Right lobe of liver (tissue), 6 donors: ENCODE results near the gene DRD2. TPM values are rescaled to one million over a fixed set of nuclear protein-coding genes. Genes with fewer than 3 reads are reported as not detected.

ENCODE experiments used
- ATAC-seq, 4 donors: fragments of 200-7000 bp; cut with Tn5 transposase; one replicate each; pipeline ENCODE4 v1.9.1; 2020; ENCODE audit warnings: mild to moderate bottlenecking in 4 of 4, moderate library complexity in 4 of 4
- DNase-seq, 3 donors: peaks; one replicate each; pipeline ENCODE4 v3.0.0-alpha.2; 2020
- H3K27ac ChIP-seq, 3 donors: fragments of 200-600 bp; one replicate each; pipeline ENCODE4 v1.8.0; 2022
- H3K27me3 ChIP-seq, 2 donors: fragments of 200-600 bp; one replicate each; pipeline ENCODE4 v1.8.0; 2022
- H3K36me3 ChIP-seq, 4 donors: fragments of 200-600 bp; sonication (generic) in 1 of 4; one replicate each; pipeline versions ENCODE4 v1.5.1 to v1.8.0; 2017 to 2022; ENCODE audit warnings: control low read depth in 1 of 4
- H3K4me1 ChIP-seq, 4 donors: fragments of 200-600 bp; sonication (generic) in 1 of 4; one replicate each; pipeline versions ENCODE4 v1.5.1 to v1.8.0; 2017 to 2022; ENCODE audit warnings: control low read depth in 1 of 4
- H3K4me3 ChIP-seq, 3 donors: fragments of 200-600 bp; one replicate each; pipeline ENCODE4 v1.8.0; 2022
- H3K9me3 ChIP-seq, 4 donors: fragments of 200-600 bp; sonication (generic) in 1 of 4; one replicate each; pipeline versions ENCODE4 v1.5.1 to v1.8.0; 2017 to 2022; ENCODE audit warnings: control low read depth in 1 of 4
- POLR2A ChIP-seq: fragments of 450-650 bp; IDR thresholded peaks from one replicate; pipeline ENCODE4 v1.6.1; 2017; ENCODE audit warnings: antibody characterized with exemption, mild to moderate bottlenecking
- WGBS: methylation state at CpG from one replicate; pipeline ENCODE4 v1.1.6; 2018; ENCODE audit warnings: low coverage, low lambda C conversion rate; ENCODE audit not compliant: insufficient coverage; ENCODE audit errors: missing lambda C conversion rate; 5-methylcytosine and 5-hydroxymethylcytosine counted together
- intact Hi-C, 2 donors: fragments of 100-400 bp; cut with DNase I; formaldehyde crosslinking; loops; one replicate each; pipeline versions ENCODE4 v1.11.2 to v1.14.1; 2022
- total RNA-seq, 6 experiments: library from RNA; depleted of rRNA in 2 of 6; stranded (reverse); fragments of >200 nt in 2 of 6; fragmentation: NEBNext Ultra II Directional in 3 of 6; extraction: Animal tissue kit (Norgen Biotek cat#: 25700) in 3 of 6; gene quantifications; one replicate each; pipeline versions ENCODE4 v1.1.0 to v1.2.4, GENCODE V29; 2016 to 2023
- TF ChIP-seq, protein P1 (sequence below), 4 donors: fragments of 200-600 bp in 3 of 4; fragments of 450-650 bp in 1 of 4; IDR thresholded peaks; one replicate each; pipeline versions ENCODE4 v1.5.1 to v1.8.0; 2016 to 2022; ENCODE audit warnings: antibody characterized with exemption in 4 of 4, mild to moderate bottlenecking in 2 of 4
- donor health status: DM: no; HTN: yes; CAD: no.
- donor health status: DM: no; HTN: no; CAD: no.
- donor health status: DM: no; HTN: no; CAD: no.
- donor health status: DM: no; HTN: yes; CAD: no.
- donor health status: DM: no; HTN: yes; CAD: no.

The DRD2 gene
- total RNA-seq, 6 experiments from 2014 or later: 0.13 TPM; not detected in 5

DNA sequence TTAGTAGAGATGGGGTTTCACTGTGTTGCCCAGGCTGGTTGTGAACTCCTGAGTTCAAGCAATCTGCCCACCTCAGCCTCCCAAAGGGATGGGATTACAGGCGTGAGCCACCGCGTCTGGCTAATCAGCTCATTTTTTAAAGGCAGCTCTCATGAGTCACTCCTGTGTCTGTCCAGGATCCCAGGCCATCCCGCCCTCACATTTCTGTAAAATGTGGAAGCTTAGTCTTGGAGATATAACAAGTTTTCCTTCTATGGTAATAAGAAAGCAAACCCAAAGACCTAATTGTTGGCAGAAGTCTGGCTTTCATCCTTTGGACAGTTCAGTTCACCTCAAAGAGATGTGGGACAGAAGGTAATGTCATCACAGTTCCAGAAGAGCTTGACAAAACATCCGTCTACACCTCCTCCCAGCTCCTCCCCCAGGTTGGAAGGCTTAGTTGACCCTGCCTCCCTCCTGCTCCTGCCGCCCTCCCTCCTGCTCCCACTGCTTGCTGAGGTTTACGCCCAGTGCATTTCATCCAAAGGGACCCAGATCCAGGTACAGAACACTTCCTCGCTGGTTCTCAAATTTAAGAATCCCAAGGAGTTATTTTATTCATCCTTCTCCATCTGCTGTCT lies 6.4 kb downstream of the DRD2 start:
- TF ChIP-seq, protein P1, sequence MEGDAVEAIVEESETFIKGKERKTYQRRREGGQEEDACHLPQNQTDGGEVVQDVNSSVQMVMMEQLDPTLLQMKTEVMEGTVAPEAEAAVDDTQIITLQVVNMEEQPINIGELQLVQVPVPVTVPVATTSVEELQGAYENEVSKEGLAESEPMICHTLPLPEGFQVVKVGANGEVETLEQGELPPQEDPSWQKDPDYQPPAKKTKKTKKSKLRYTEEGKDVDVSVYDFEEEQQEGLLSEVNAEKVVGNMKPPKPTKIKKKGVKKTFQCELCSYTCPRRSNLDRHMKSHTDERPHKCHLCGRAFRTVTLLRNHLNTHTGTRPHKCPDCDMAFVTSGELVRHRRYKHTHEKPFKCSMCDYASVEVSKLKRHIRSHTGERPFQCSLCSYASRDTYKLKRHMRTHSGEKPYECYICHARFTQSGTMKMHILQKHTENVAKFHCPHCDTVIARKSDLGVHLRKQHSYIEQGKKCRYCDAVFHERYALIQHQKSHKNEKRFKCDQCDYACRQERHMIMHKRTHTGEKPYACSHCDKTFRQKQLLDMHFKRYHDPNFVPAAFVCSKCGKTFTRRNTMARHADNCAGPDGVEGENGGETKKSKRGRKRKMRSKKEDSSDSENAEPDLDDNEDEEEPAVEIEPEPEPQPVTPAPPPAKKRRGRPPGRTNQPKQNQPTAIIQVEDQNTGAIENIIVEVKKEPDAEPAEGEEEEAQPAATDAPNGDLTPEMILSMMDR (IDR thresholded peaks at IDR 0.05): no peak
- no peak for TF ChIP-seq POLR2A
- Histone ChIP-seq H3K9me3 (no peaks in the 10 kb centered on the region), H3K27ac (no peak overlapping the region), H3K4me3 (no peak overlapping the region), H3K36me3 (no peaks in the 10 kb centered on the region), H3K27me3 (peaks cover 0 to 4% of the 10 kb centered on the region in 2 donors), H3K4me1 (no peaks in the 10 kb centered on the region)
- DNase-seq (no peak), ATAC-seq (no peak)
- intact Hi-C loops: no loop called here
- 59% methylated on average over 7 of the region's 8 CpGs for WGBS

DNA sequence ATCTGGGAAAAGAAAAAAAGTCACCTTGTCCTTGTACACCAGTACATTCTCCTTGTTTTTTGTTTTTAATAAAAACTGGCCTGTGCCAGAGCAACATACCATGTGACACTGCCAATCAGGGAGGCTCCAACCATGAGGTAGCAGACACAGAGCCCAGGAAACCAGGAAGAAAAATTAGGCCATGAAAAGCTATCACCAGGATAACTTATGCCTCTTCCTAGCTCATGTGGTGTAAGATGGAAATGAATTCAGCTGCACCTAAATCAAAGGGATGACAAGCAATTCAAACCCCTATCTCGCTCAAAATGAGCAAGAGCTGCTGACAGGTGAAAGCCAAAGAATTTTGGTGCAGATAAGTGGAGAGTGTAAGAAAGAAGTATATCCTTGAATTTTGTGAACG lies 7.7 kb downstream of the DRD2 start:
- H3K9me3 ChIP-seq: no peaks in the 10 kb centered on the region
- H3K27me3 ChIP-seq: no peaks in the 10 kb centered on the region
- no peaks in the 10 kb centered on the region for H3K4me1 ChIP-seq
- TF ChIP-seq, protein P1 (IDR thresholded peaks at IDR 0.05): no peak
- TF ChIP-seq POLR2A: no peak
- H3K36me3 ChIP-seq: no peaks in the 10 kb centered on the region
- WGBS: 29% methylated on average over 2 of the region's 2 CpGs
- no peak overlapping the region for H3K27ac ChIP-seq
- intact Hi-C loops: no loop called here
- DNase-seq (no peak), ATAC-seq (no peak)
- no peak overlapping the region for H3K4me3 ChIP-seq

DNA sequence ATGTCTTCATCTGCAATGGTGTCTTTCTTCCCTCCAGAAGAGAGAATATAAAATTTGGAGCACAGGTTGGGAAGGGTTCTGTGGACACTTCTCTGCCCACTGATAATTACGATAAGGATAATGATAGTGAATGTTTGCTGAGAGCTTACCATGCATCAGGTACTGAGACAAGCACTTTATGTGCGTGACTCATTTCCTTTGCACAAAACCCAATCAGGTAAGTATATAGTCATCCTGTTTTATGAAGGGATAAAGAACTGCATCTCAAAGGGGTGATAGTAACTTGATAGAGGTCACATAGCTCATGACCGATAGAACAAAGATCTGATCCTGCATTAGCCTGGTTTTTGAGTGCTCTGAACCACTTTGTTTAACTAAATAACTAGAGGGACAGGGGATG lies 9.4 kb downstream of the DRD2 start:
- DNase-seq: no peak
- ATAC-seq: no peak
- 81% methylated on average over 2 of the region's 3 CpGs for WGBS
- Histone ChIP-seq H3K27ac (no peak overlapping the region), H3K4me1 (no peaks in the 10 kb centered on the region), H3K36me3 (no peaks in the 10 kb centered on the region), H3K9me3 (no peaks in the 10 kb centered on the region), H3K27me3 (no peaks in the 10 kb centered on the region), H3K4me3 (no peak overlapping the region)
- intact Hi-C loops: no loop called here
- TF ChIP-seq, protein P1 (IDR thresholded peaks at IDR 0.05): no peak
- TF ChIP-seq POLR2A: no peak

DNA sequence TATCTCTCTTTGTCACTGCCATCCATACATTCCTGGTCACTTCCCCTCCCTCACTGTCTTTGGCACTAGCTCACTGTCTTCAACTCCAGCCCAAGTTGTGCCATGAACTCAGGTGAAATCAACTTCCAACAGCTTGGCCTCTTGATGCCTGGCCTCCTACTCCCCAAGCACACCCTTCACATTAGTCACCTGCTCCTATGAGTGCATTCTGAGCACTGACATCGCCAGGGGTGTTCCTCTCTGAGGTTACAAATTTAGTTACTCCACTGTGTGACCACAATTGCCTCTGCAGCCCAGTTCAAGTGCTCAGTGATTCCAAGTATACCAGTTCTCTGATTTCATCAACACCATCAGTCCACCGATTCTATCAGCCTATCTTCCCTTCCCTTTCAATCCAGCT lies 10.8 kb downstream of the DRD2 start:
- Histone ChIP-seq H3K4me1 (no peaks in the 10 kb centered on the region), H3K27ac (no peak overlapping the region), H3K9me3 (no peaks in the 10 kb centered on the region), H3K4me3 (no peak overlapping the region), H3K27me3 (no peaks in the 10 kb centered on the region), H3K36me3 (no peaks in the 10 kb centered on the region)
- intact Hi-C loops: no loop called here
- no peak for TF ChIP-seq POLR2A
- TF ChIP-seq, protein P1 (IDR thresholded peaks at IDR 0.05): no peak
- DNase-seq (no peak), ATAC-seq (no peak)
- 23% methylated on average over 2 of the region's 2 CpGs for WGBS

DNA sequence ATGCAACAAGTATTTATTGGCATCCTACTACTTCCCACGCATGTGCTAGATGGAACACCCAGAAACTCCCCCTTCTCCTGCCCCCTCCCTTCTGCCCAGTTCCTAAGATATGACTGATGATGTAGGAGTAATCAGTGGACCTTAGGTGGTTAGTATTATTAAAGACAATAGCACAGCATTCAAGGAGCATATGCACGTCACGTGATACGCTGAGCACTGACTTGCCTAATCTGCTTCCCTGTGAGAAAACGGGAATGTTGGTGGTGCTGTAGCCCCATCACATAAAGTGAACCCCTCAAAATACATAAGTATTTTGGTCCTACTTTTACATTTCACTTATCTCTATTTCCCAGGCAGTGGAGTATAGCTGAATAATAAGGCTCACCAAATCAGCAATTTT lies 12.4 kb downstream of the DRD2 start:
- WGBS: 67% methylated on average over 5 of the region's 5 CpGs
- TF ChIP-seq, protein P1 (IDR thresholded peaks at IDR 0.05): no peak
- no peak for TF ChIP-seq POLR2A
- ATAC-seq: no peak
- DNase-seq: no peak
- Histone ChIP-seq H3K27me3 (no peaks in the 10 kb centered on the region), H3K27ac (no peak overlapping the region), H3K4me1 (no peaks in the 10 kb centered on the region), H3K36me3 (no peaks in the 10 kb centered on the region), H3K9me3 (no peaks in the 10 kb centered on the region), H3K4me3 (no peak overlapping the region)
- intact Hi-C loops: no loop called here
